ENCODE results near the gene CPNE6.

CPNE6 gene

GRCh38 chr14:24051789-24052655, 19.3 kb upstream of the CPNE6 start, which contains the start of gene CARMIL3:
CARMIL3 (plus strand) TSS chr14:24052009; CDS start chr14:24052154, 145 bp downstream.
- H3K36me3 ChIP-seq: no peaks in the 10 kb centered on the region
- no peaks in the 10 kb centered on the region for H3K27me3 ChIP-seq
- H3K4me3 ChIP-seq (ENCODE audit: low read depth, low read length): peak within 1 kb of the TSS; percentile 83
- H3K4me1 ChIP-seq: 0 out of 2 replicates have a peak, but pooled peaks cover 2% of the 10 kb centered on the region
- DNase-seq: peak; percentile 83
- H3K9me3 ChIP-seq: no peaks in the 10 kb centered on the region
- no peak for TF ChIP-seq CTCF (IDR thresholded peaks at IDR 0.05; ENCODE audit: low read depth, low read length)

- no peak for DNase-seq
- no peaks in the 10 kb centered on the region for H3K9me3 ChIP-seq
- H3K36me3 ChIP-seq: no peaks in the 10 kb centered on the region
- no peaks in the 10 kb centered on the region for H3K27me3 ChIP-seq
- H3K4me1 ChIP-seq: 0 out of 2 replicates have a peak, but pooled peaks cover 2% of the 10 kb centered on the region
- H3K4me3 ChIP-seq (ENCODE audit: low read depth, low read length): peak overlapping the region; percentile 83
- TF ChIP-seq CTCF (IDR thresholded peaks at IDR 0.05; ENCODE audit: low read depth, low read length): no peak
Measured at GRCh38 chr14:24052656-24053547, 18.5 kb upstream of the CPNE6 start.

GRCh38 chr14:24053548-24054323, 17.6 kb upstream of the CPNE6 start:
- DNase-seq: no peak
- H3K36me3 ChIP-seq: no peaks in the 10 kb centered on the region
- no peak for TF ChIP-seq CTCF (IDR thresholded peaks at IDR 0.05; ENCODE audit: low read depth, low read length)
- no peaks in the 10 kb centered on the region for H3K9me3 ChIP-seq
- peaks cover 2% of the 10 kb centered on the region; the same call in 1 of the 2 replicates for H3K4me1 ChIP-seq
- no peaks in the 10 kb centered on the region for H3K27me3 ChIP-seq
- no peak overlapping the region for H3K4me3 ChIP-seq (ENCODE audit: low read depth, low read length)

- H3K36me3 ChIP-seq: no peaks in the 10 kb centered on the region
- no peak for TF ChIP-seq CTCF (IDR thresholded peaks at IDR 0.05; ENCODE audit: low read depth, low read length)
- H3K4me3 ChIP-seq (ENCODE audit: low read depth, low read length): no peak overlapping the region
- no peaks in the 10 kb centered on the region for H3K27me3 ChIP-seq
- H3K4me1 ChIP-seq: peaks cover 2% of the 10 kb centered on the region; the same call in 1 of the 2 replicates
- H3K9me3 ChIP-seq: no peaks in the 10 kb centered on the region
- DNase-seq: no peak
Measured at GRCh38 chr14:24054324-24054641, 17.1 kb upstream of the CPNE6 start.

GRCh38 chr14:24054646-24055045, 16.7 kb upstream of the CPNE6 start:
- no peaks in the 10 kb centered on the region for H3K36me3 ChIP-seq
- H3K4me3 ChIP-seq (ENCODE audit: low read depth, low read length): no peak overlapping the region
- DNase-seq: no peak
- TF ChIP-seq CTCF (IDR thresholded peaks at IDR 0.05; ENCODE audit: low read depth, low read length): no peak
- no peaks in the 10 kb centered on the region for H3K27me3 ChIP-seq
- H3K4me1 ChIP-seq: peaks cover 2% of the 10 kb centered on the region; the same call in 1 of the 2 replicates
- H3K9me3 ChIP-seq: no peaks in the 10 kb centered on the region
